SJCRH30 (cell line): Measurements from ENCODE around the gene MYL11. TPM values are rescaled to one million over a fixed set of nuclear protein-coding genes. Genes with fewer than 3 reads are reported as not detected.

Source experiments
- DNase-seq, 2 experiments: peaks; one replicate each; pipeline ENCODE4 v3.0.0-alpha.2; 2015 to 2020
- H3K27ac ChIP-seq: fragments of 250-450 bp; sonication (Bioruptor Pico); 2 replicates; pipeline ENCODE4 v1.5.1; 2020; ENCODE audit warnings: mild to moderate bottlenecking, moderate library complexity
- H3K27me3 ChIP-seq: fragments of 250-450 bp; sonication (Bioruptor Pico); 2 replicates; pipeline ENCODE4 v1.5.1; 2020; ENCODE audit warnings: mild to moderate bottlenecking, moderate library complexity
- H3K36me3 ChIP-seq: fragments of 250-450 bp; sonication (Bioruptor Pico); 2 replicates; pipeline ENCODE4 v1.5.1; 2020; ENCODE audit warnings: mild to moderate bottlenecking, moderate library complexity
- H3K4me1 ChIP-seq: fragments of 250-450 bp; sonication (Bioruptor Pico); 2 replicates; pipeline ENCODE4 v1.5.1; 2020; ENCODE audit warnings: mild to moderate bottlenecking, moderate library complexity
- H3K4me3 ChIP-seq: fragments of 250-450 bp; sonication (Bioruptor Pico); 2 replicates; pipeline ENCODE4 v1.5.1; 2020; ENCODE audit warnings: mild to moderate bottlenecking, moderate library complexity
- H3K9me3 ChIP-seq: fragments of 250-450 bp; sonication (Bioruptor Pico); replicated peaks from 2 replicates; pipeline ENCODE4 v1.5.1; 2020; ENCODE audit warnings: mild to moderate bottlenecking, moderate library complexity
- total RNA-seq: library from RNA; depleted of rRNA; stranded (reverse); fragments of >200 nt; shearing (Covaris generic); gene quantifications from 2 replicates; pipeline ENCODE4 v1.2.3, GENCODE V29; 2014; rRNA removed

The MYL11 gene
- total RNA-seq, 1 experiment from 2014 or later, result 10.8 TPM

GRCh38 chr16:30407804-30408534 is 33.4 kb downstream of the MYL11 start:
- Histone ChIP-seq H3K36me3 (peaks cover 14% of the 10 kb centered on the region), H3K9me3 (no peaks in the 10 kb centered on the region), H3K27ac (peak overlapping the region; percentile 63), H3K4me1 (peaks cover 7% of the 10 kb centered on the region), H3K27me3 (no peaks in the 10 kb centered on the region), H3K4me3 (peak overlapping the region; percentile 69)
- peak in 1 of 2 experiments; percentile 31 for DNase-seq

GRCh38 chr16:30409125-30410060 is 34.8 kb downstream of the MYL11 start:
- Histone ChIP-seq H3K27me3 (no peaks in the 10 kb centered on the region), H3K36me3 (peaks cover 24% of the 10 kb centered on the region), H3K27ac (no peak overlapping the region), H3K4me1 (peaks cover 7% of the 10 kb centered on the region), H3K4me3 (no peak overlapping the region), H3K9me3 (no peaks in the 10 kb centered on the region)
- DNase-seq, result peak; percentile 92 to 97

- H3K27me3 ChIP-seq, result no peaks in the 10 kb centered on the region
- no peaks in the 10 kb centered on the region for H3K9me3 ChIP-seq
- no peak for DNase-seq
- no peak overlapping the region for H3K27ac ChIP-seq
- 0 out of 2 replicates have a peak, but pooled peaks cover under 1% of the 10 kb centered on the region for H3K4me1 ChIP-seq
- no peak overlapping the region for H3K4me3 ChIP-seq
- H3K36me3 ChIP-seq, result peaks cover 29% of the 10 kb centered on the region
These were observed 38.7 kb downstream of the MYL11 start for GRCh38 chr16:30413112-30413806.

- Histone ChIP-seq H3K36me3 (peaks cover 38% of the 10 kb centered on the region), H3K4me3 (no peak overlapping the region)
These were observed 39.6 kb downstream of the MYL11 start for GRCh38 chr16:30414159-30414558.

GRCh38 chr16:30416047-30416603 is 41.5 kb downstream of the MYL11 start:
- Histone ChIP-seq H3K4me3 (no peak overlapping the region), H3K4me1 (no peaks in the 10 kb centered on the region), H3K27me3 (no peaks in the 10 kb centered on the region), H3K36me3 (peaks cover 46% of the 10 kb centered on the region), H3K27ac (no peak overlapping the region), H3K9me3 (no peaks in the 10 kb centered on the region)
- no peak for DNase-seq

More at GRCh38 chr16:30414159-30414558, 39.6 kb downstream of the MYL11 start:
- no peak for DNase-seq
- no peaks in the 10 kb centered on the region for H3K9me3 ChIP-seq
- H3K4me1 ChIP-seq, result no peaks in the 10 kb centered on the region
- no peak overlapping the region for H3K27ac ChIP-seq
- H3K27me3 ChIP-seq, result no peaks in the 10 kb centered on the region

GRCh38 chr16:30416624-30417528 is 42.3 kb downstream of the MYL11 start:
- H3K36me3 ChIP-seq, result peaks cover 46% of the 10 kb centered on the region
- no peaks in the 10 kb centered on the region for H3K9me3 ChIP-seq
- no peak overlapping the region for H3K27ac ChIP-seq
- H3K27me3 ChIP-seq, result no peaks in the 10 kb centered on the region
- DNase-seq, result no peak
- no peaks in the 10 kb centered on the region for H3K4me1 ChIP-seq
- H3K4me3 ChIP-seq, result no peak overlapping the region

- Histone ChIP-seq H3K27ac (no peak overlapping the region), H3K27me3 (no peaks in the 10 kb centered on the region), H3K36me3 (peaks cover 49% of the 10 kb centered on the region), H3K9me3 (no peaks in the 10 kb centered on the region), H3K4me3 (no peak overlapping the region), H3K4me1 (no peaks in the 10 kb centered on the region)
- DNase-seq, result no peak
These were observed 43.1 kb downstream of the MYL11 start for GRCh38 chr16:30417529-30418349.

- Histone ChIP-seq H3K27ac (no peak overlapping the region), H3K27me3 (no peaks in the 10 kb centered on the region), H3K9me3 (no peaks in the 10 kb centered on the region), H3K36me3 (peaks cover 49% of the 10 kb centered on the region), H3K4me1 (no peaks in the 10 kb centered on the region), H3K4me3 (no peak overlapping the region)
- DNase-seq, result no peak
These were observed 44.0 kb downstream of the MYL11 start for GRCh38 chr16:30418350-30419181.

GRCh38 chr16:30421010-30421409 is 46.4 kb downstream of the MYL11 start:
- H3K4me3 ChIP-seq, result no peak overlapping the region
- no peak overlapping the region for H3K27ac ChIP-seq
- no peaks in the 10 kb centered on the region for H3K9me3 ChIP-seq
- H3K36me3 ChIP-seq, result peaks cover 57% of the 10 kb centered on the region
- DNase-seq, result no peak
- no peaks in the 10 kb centered on the region for H3K4me1 ChIP-seq
- no peaks in the 10 kb centered on the region for H3K27me3 ChIP-seq

Other genes starting within 250 kb of the MYL11 start
- 5.6 and 7.0 TPM in 2 replicates for gene CORO1A, start 191.2 kb upstream of the MYL11 start, total RNA-seq
- gene BOLA2B, start 181.1 kb upstream of the MYL11 start, total RNA-seq, result 38.1 and 50.8 TPM in 2 replicates
- gene SLX1A, start 180.9 kb upstream of the MYL11 start, total RNA-seq, result 15.2 and 21.7 TPM in 2 replicates
- 2.2 and 4.3 TPM in 2 replicates for gene SULT1A3, start 175.5 kb upstream of the MYL11 start, total RNA-seq
- gene NPIPB13, start 126.3 kb upstream of the MYL11 start, total RNA-seq, result 2.3 and 3.9 TPM in 2 replicates
- 52.2 and 52.3 TPM in 2 replicates for gene CD2BP2, start 19.5 kb upstream of the MYL11 start, total RNA-seq
- 33.7 and 36.0 TPM in 2 replicates for gene TBC1D10B, start 4.3 kb upstream of the MYL11 start, total RNA-seq
- gene SEPTIN1, start 7.8 kb downstream of the MYL11 start, total RNA-seq, result 0.23 and 0.45 TPM in 2 replicates
- gene ZNF48, start 20.6 kb downstream of the MYL11 start, total RNA-seq, result 9.3 and 10.1 TPM in 2 replicates
- 10.4 and 14.0 TPM in 2 replicates for gene ZNF771, start 32.8 kb downstream of the MYL11 start, total RNA-seq
- gene DCTPP1, start 55.2 kb downstream of the MYL11 start, total RNA-seq, result 80.0 and 88.5 TPM in 2 replicates
- gene SEPHS2, start 71.1 kb downstream of the MYL11 start, total RNA-seq, result 18.2 and 22.9 TPM in 2 replicates
- gene ITGAL, start 97.9 kb downstream of the MYL11 start, total RNA-seq, result not detected in 2 replicates
- 59.7 and 62.5 TPM in 2 replicates for gene ZNF768, start 151.8 kb downstream of the MYL11 start, total RNA-seq
- gene ZNF747, start 160.1 kb downstream of the MYL11 start, total RNA-seq, result 11.2 and 12.0 TPM in 2 replicates
- 10.7 and 11.3 TPM in 2 replicates for gene ZNF764, start 183.6 kb downstream of the MYL11 start, total RNA-seq
- 4.2 and 4.3 TPM in 2 replicates for gene ZNF688, start 196.9 kb downstream of the MYL11 start, total RNA-seq
- gene ZNF785, start 210.9 kb downstream of the MYL11 start, total RNA-seq, result 13.1 and 18.2 TPM in 2 replicates
- gene ZNF689, start 235.6 kb downstream of the MYL11 start, total RNA-seq, result 15.6 and 16.4 TPM in 2 replicates